Calu3 (cell line): ENCODE results near the gene ENTREP3. TPM values are rescaled to one million over a fixed set of nuclear protein-coding genes. Genes with fewer than 3 reads are reported as not detected.

Source experiments
- BruUV-seq: library from RNA; stranded (reverse); fragments of 400-500 nt; replicated peaks from 2 replicates; lab custom pipeline; 2021; lab: Mats Ljungman, UMichigan
- CTCF ChIA-PET: fragments of 300-600 bp; sonication (Branson Sonifier 250); formaldehyde crosslinking; loops from one replicate; lab custom pipeline; 2022; ENCODE audit warnings: antibody characterized with exemption; lab: Charles Lee
- DNase-seq: peaks from one replicate; pipeline ENCODE4 v3.0.0; 2022
- H3K27ac Mint-ChIP-seq: one replicate; pipeline ENCODE4 v1.8.0; 2022; ENCODE audit warnings: mixed read lengths; ENCODE audit not compliant: unreplicated experiment
- H3K27me3 Mint-ChIP-seq: one replicate; pipeline ENCODE4 v1.8.0; 2022; ENCODE audit warnings: mixed read lengths; ENCODE audit not compliant: unreplicated experiment
- H3K36me3 Mint-ChIP-seq: one replicate; pipeline ENCODE4 v1.8.0; 2022; ENCODE audit warnings: mild to moderate bottlenecking, moderate library complexity, mixed read lengths; ENCODE audit not compliant: insufficient read depth, unreplicated experiment
- H3K4me1 Mint-ChIP-seq: one replicate; pipeline ENCODE4 v1.8.0; 2022; ENCODE audit warnings: mild to moderate bottlenecking, low read depth, mixed read lengths; ENCODE audit not compliant: unreplicated experiment
- H3K4me3 Mint-ChIP-seq: one replicate; pipeline ENCODE4 v1.8.0; 2022; ENCODE audit warnings: mild to moderate bottlenecking, low read depth, moderate library complexity, mixed read lengths; ENCODE audit not compliant: unreplicated experiment
- H3K9me3 Mint-ChIP-seq: one replicate; pipeline ENCODE4 v1.8.0; 2022; ENCODE audit warnings: low read depth, mixed read lengths; ENCODE audit not compliant: unreplicated experiment
- CTCF ChIP-seq: fragments of 200-600 bp; IDR thresholded peaks from one replicate; pipeline ENCODE4 v1.8.0; 2022; ENCODE audit warnings: antibody characterized with exemption; ENCODE audit not compliant: unreplicated experiment
- intact Hi-C: fragments of 100-400 bp; cut with micrococcal nuclease; formaldehyde crosslinking; loops from one replicate; pipeline ENCODE4 v1.10.0; 2022; ENCODE audit not compliant: unreplicated experiment
- total RNA-seq: library from RNA; stranded (reverse); gene quantifications from 2 replicates; pipeline ENCODE4 v1.2.3, GENCODE V29; 2022

The ENTREP3 gene
- total RNA-seq, 1 experiment from 2014 or later = 25.2 TPM

GRCh38 chr1:155244368-155245162, 10.7 kb downstream of the ENTREP3 start:
- Mint-ChIP-seq H3K4me1 (peaks cover 20% of the 10 kb centered on the region), H3K27ac (peak overlapping the region; percentile 89), H3K4me3 (peak overlapping the region; percentile 69), H3K9me3 (no peaks in the 10 kb centered on the region), H3K36me3 (peaks cover 28% of the 10 kb centered on the region), H3K27me3 (no peaks in the 10 kb centered on the region)
- CTCF ChIA-PET = interaction anchor here (1.0 to 1.5 kb wide), 3 partner anchors 20 to 71 kb away, joined by 4 to 5 read pairs (median 4); partner anchors contain the start of gene KRTCAP2
- no peak for TF ChIP-seq CTCF
- intact Hi-C loops = no loop called here
- peak; percentile 96 for DNase-seq
- no TSS peak for BruUV-seq

DNA sequence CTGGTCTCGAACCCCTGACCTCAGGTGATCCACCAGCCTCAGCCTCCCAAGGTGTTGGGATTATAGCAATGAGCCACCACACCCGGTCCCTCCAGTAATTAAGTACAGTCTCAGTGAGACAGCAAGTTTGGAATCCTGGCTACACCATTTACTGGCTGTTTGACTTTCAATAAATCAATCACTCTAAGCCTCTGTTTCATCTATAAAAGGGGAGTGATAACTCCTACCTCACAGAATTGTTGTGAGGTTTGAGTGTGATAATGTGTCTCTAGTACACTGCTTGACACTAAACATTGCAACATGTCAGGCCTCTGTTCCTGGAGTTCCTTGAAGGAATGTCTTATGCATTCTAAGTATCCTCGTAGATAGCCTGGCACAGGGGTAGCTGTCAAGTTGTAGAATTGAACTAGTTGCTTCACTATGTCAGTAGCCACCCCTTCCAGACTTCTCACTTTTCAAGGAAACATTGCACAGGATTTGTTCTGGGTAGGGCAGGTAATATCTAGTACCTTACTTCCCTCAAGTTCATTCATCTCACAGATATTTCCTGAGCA, 12.4 kb downstream of the ENTREP3 start:
- Mint-ChIP-seq H3K4me3 (peak overlapping the region; percentile 69), H3K36me3 (peaks cover 39% of the 10 kb centered on the region), H3K4me1 (peaks cover 20% of the 10 kb centered on the region), H3K27ac (no peak overlapping the region), H3K27me3 (no peaks in the 10 kb centered on the region), H3K9me3 (no peaks in the 10 kb centered on the region)
- intact Hi-C loops = no loop called here
- TF ChIP-seq CTCF = no peak
- CTCF ChIA-PET = interaction anchor here (1.5 kb wide), 1 partner anchor 36 kb away, joined by 4 read pairs; no protein-coding TSS in a partner anchor
- DNase-seq = no peak
- no TSS peak for BruUV-seq

- CTCF ChIA-PET = interaction anchor here (2.4 kb wide), 1 partner anchor 9 kb away, joined by 10 read pairs; no protein-coding TSS in a partner anchor
- Mint-ChIP-seq H3K27ac (peak overlapping the region; percentile 66), H3K4me3 (no peak overlapping the region), H3K36me3 (peaks cover 39% of the 10 kb centered on the region), H3K27me3 (no peaks in the 10 kb centered on the region), H3K4me1 (peaks cover 20% of the 10 kb centered on the region), H3K9me3 (no peaks in the 10 kb centered on the region)
- TF ChIP-seq CTCF = no peak
- no peak for DNase-seq
- no TSS peak for BruUV-seq
- intact Hi-C loops = no loop called here
These were observed 13.4 kb downstream of the ENTREP3 start for GRCh38 chr1:155241841-155242264.

DNA sequence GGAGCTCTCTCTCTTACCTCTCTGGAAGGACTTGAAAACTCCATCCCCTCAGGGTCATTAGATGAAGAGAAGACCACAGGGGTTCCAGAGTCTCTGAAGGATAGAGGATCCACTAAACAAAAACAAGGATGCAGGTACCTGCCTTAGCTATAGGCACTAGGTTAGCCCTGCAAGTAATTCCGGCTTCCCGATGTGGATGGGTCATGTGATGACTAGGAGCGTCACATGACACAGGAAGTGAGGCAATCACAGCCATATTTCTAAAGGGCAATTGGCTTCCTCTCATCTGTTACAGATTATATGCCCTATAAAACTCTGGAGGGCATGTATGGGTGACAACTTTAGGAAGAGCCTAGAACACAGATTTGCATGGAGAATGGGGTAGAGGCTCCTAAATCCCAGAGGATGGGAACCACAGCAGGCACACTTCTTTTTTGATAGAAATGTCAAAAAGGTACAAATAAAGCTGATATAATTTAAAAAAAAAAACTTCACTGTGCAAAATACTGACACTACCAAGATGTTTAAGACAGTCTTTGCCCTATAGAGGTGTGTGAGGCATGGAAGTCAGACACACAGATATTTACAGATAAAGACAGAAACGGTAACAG, 14.1 kb downstream of the ENTREP3 start:
- CTCF ChIA-PET = interaction anchor here (0.6 to 2.4 kb wide), 3 partner anchors 8 to 269 kb away, joined by 4 to 13 read pairs (median 10); no protein-coding TSS in a partner anchor
- no TSS peak for BruUV-seq
- H3K9me3 Mint-ChIP-seq = no peaks in the 10 kb centered on the region

More for the DNA sequence above, 14.1 kb downstream of the ENTREP3 start:
- H3K27ac Mint-ChIP-seq = peak overlapping the region; percentile 66
- peak overlapping the region; percentile 62 for H3K4me3 Mint-ChIP-seq
- TF ChIP-seq CTCF = no peak
- no peaks in the 10 kb centered on the region for H3K27me3 Mint-ChIP-seq
- DNase-seq = peak; percentile 76
- intact Hi-C loops = no loop called here
- peaks cover 34% of the 10 kb centered on the region for H3K36me3 Mint-ChIP-seq
- H3K4me1 Mint-ChIP-seq = peaks cover 20% of the 10 kb centered on the region
